HFFc6 (cell line): ENCODE measurements around the gene ASCC2. TPM values are rescaled to one million over a fixed set of nuclear protein-coding genes. Genes with fewer than 3 reads are reported as not detected.

Experiments used
- DNase-seq: peaks from one replicate; pipeline ENCODE4 v3.0.0-alpha.2; 2018
- H3K27ac Mint-ChIP-seq: 2 replicates; pipeline ENCODE4 v1.8.0; 2020; ENCODE audit warnings: mild to moderate bottlenecking, mixed read lengths
- H3K27me3 Mint-ChIP-seq: 2 replicates; pipeline ENCODE4 v1.8.0; 2021; ENCODE audit warnings: mild to moderate bottlenecking, moderate library complexity, mixed read lengths; ENCODE audit not compliant: insufficient read depth
- H3K36me3 Mint-ChIP-seq: 2 replicates; pipeline ENCODE4 v1.8.0; 2021; ENCODE audit warnings: low read depth, mixed read lengths
- H3K4me1 Mint-ChIP-seq: 2 replicates; pipeline ENCODE4 v1.8.0; 2020; ENCODE audit warnings: low read depth, mixed read lengths
- H3K4me3 Mint-ChIP-seq: 2 replicates; pipeline ENCODE4 v1.8.0; 2020; ENCODE audit warnings: mild to moderate bottlenecking, moderate library complexity, mixed read lengths
- H3K9me3 Mint-ChIP-seq: 2 replicates; pipeline ENCODE4 v1.8.0; 2020; ENCODE audit warnings: mild to moderate bottlenecking, mixed read lengths
- total RNA-seq, 6 experiments: library from RNA; stranded (reverse); fragmentation: NEBNext Ultra II Directional; extraction: Animal tissue kit (Norgen Biotek cat#: 25700); gene quantifications; 2 replicates in 1 of 6; 3 replicates in 5 of 6; pipeline ENCODE4 v1.2.3, GENCODE V29; 2021
- TF ChIP-seq, protein P1 (sequence below): fragments of 200-600 bp; sonication (generic); IDR thresholded peaks from 2 replicates; pipeline ENCODE4 v1.5.0; 2021; ENCODE audit warnings: antibody characterized with exemption, mild to moderate bottlenecking

The ASCC2 gene
- total RNA-seq, 6 experiments from 2014 or later = 60.1 to 73.6 (median 66.4) TPM

DNA sequence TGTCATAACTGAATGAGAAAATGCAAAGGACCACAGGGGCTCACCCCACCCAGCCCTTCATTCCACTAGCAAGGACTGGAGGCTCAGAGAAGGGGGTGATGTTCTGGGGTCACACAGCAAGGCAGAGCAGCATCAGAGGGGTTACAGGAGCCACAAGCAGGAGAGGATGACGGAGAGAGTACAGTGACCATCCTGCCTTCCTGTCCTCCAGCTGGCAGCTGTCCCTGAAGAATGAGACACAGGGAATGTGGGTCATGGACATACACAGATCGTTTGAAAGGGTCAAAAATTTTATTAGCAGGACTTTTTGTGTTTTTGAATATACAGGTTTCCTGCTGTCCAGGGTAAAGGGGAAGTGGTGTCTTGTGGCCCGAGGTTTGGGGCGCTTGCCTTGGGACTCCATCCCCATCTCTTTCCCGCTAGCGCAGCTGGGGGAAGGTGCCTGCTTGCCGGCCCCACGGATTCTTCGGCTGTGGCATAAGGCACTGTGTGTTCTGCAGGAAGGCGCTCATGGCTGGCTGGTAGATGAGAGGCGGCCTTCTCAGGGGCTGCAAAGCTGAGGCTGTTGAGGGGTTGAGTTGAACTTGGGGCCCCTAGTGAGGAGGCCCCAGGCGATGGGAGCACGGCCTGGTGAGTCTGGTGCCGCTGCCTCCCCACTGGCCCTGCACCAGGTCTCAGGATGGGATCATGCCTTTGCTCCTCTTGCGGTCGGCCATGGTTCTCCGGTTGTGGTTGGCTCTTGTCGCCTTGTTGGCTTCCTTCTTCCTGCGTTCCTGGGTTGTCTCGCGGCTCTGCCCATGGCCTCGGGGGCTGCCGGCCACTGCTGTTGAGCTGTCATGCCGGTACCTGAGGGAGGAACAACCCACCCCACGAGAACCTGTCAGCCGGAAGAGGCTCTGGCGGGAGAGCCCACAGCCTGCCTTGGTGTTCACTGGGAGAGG lies 49.5 kb downstream of the ASCC2 start:
- DNase-seq = no peak
- Mint-ChIP-seq H3K4me1 (peaks cover 8% of the 10 kb centered on the region), H3K27me3 (peaks cover 2% of the 10 kb centered on the region; the same call in 1 of the 2 replicates), H3K36me3 (peaks cover 8% of the 10 kb centered on the region), H3K9me3 (no peaks in the 10 kb centered on the region), H3K27ac (no peak overlapping the region; the same call in none of the 2 replicates), H3K4me3 (no peak overlapping the region)
- TF ChIP-seq, protein P1, sequence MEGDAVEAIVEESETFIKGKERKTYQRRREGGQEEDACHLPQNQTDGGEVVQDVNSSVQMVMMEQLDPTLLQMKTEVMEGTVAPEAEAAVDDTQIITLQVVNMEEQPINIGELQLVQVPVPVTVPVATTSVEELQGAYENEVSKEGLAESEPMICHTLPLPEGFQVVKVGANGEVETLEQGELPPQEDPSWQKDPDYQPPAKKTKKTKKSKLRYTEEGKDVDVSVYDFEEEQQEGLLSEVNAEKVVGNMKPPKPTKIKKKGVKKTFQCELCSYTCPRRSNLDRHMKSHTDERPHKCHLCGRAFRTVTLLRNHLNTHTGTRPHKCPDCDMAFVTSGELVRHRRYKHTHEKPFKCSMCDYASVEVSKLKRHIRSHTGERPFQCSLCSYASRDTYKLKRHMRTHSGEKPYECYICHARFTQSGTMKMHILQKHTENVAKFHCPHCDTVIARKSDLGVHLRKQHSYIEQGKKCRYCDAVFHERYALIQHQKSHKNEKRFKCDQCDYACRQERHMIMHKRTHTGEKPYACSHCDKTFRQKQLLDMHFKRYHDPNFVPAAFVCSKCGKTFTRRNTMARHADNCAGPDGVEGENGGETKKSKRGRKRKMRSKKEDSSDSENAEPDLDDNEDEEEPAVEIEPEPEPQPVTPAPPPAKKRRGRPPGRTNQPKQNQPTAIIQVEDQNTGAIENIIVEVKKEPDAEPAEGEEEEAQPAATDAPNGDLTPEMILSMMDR = no peak

DNA sequence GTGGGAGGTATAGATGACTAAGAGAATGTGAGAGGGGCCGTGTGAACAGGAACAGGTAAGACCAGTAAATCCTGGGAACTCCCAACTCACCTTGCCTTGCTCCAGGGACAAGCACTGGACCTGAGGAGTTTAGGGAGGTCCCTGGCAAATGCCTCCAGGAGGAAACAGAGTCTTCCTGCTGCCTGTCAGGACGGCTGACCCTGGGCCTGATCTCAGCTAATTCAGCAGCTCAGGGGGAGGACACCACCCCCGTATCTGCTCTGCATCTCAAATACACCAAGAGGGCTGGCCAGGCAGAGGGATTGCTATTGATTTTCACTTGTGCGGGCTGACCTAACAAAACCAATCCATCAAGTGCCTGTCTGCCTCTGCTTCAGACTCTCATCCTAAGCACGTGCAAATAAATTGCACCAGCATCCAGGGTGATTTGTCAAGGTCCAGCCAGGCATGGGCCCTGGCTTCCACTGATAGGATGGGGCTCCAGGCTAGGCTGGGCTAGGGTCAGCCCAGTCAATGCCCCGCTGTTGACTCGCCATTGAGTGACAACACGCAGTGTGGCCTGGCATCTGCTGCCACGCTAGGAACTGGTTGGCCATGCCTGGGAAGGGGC lies 50.6 kb downstream of the ASCC2 start:
- Mint-ChIP-seq H3K36me3 (peaks cover 8% of the 10 kb centered on the region), H3K4me3 (no peak overlapping the region), H3K4me1 (peaks cover 12% of the 10 kb centered on the region), H3K9me3 (no peaks in the 10 kb centered on the region), H3K27me3 (peaks cover 2% of the 10 kb centered on the region; the same call in 1 of the 2 replicates), H3K27ac (no peak overlapping the region)
- TF ChIP-seq, protein P1 = no peak
- no peak for DNase-seq

DNA sequence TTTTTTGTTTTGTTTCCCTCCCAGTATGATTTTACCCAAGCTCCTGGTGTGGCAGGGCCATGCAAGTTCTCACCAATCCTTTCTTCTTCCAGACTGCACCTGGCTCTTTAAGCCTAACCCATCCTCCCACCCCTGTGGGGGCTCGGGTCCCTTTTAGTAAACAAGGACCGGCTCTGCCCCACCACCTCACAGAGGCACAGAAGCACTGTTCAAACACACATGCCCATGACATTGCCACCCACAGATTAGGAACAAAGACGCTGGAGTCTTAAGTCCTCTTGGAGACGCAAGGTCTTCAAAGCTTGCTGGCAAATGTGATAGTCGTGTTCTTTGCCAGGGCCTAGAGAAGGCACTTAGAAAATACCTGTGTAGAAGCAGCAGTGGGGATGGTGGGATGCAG lies 52.0 kb downstream of the ASCC2 start:
- peaks cover 2% of the 10 kb centered on the region; the same call in 1 of the 2 replicates for H3K27me3 Mint-ChIP-seq
- no peak overlapping the region for H3K27ac Mint-ChIP-seq
- H3K4me1 Mint-ChIP-seq = peaks cover 27% of the 10 kb centered on the region
- H3K36me3 Mint-ChIP-seq = peaks cover 8% of the 10 kb centered on the region
- DNase-seq = no peak
- no peak overlapping the region for H3K4me3 Mint-ChIP-seq
- TF ChIP-seq, protein P1 = no peak
- H3K9me3 Mint-ChIP-seq = no peaks in the 10 kb centered on the region

DNA sequence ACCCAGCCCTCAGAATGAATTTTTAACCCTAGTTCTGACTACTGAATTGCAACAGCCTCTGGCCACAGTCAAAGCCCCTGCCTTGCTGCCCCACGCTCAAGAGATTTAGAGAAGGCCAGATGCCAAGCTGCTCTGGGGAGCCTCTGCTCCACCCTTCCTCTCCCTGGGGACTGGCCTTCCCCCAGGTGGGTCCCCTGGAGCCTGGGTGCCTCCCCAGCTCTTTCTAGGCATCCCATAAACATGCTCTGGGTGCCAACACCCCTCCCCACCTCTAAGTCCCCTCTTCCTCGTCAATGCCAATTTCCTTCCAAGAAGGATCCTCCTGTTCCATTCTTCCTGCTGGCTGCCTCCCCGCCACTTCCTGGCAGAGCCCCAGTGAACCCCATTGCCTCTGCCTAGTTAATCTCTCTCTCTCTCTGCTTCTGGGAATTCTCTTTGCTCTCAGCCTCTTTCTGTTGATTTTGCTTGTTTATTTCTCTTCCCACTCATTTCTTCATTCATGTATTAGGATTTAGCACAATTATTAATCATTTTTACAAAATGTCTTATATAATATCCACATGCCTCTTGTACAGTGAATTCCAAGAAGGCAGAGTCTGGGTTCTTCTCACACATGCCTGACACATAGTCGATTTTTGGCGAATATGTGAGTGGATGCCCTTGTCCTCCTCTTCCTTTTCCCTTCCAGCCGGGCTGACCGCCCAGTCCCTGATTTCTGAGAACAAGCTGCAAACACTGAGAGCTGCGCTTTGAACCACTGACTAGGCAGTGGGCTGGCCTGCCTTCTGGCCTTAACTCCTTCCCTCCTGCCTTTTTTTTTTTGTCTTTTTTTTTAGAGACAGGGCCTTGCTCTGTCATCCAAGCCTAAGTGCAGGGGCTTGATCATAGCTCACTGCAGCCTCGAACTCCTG lies 53.4 kb downstream of the ASCC2 start:
- H3K27ac Mint-ChIP-seq = peak overlapping the region; percentile 46
- peaks cover under 1% of the 10 kb centered on the region for H3K36me3 Mint-ChIP-seq
- TF ChIP-seq, protein P1 = no peak
- no peak for DNase-seq
- peaks cover 39% of the 10 kb centered on the region for H3K4me1 Mint-ChIP-seq
- H3K27me3 Mint-ChIP-seq = no peaks in the 10 kb centered on the region
- no peaks in the 10 kb centered on the region for H3K9me3 Mint-ChIP-seq
- H3K4me3 Mint-ChIP-seq = no peak overlapping the region
